Heart left ventricle (tissue), 16 donors: Measurements from ENCODE around the gene CLEC2L. TPM values are rescaled to one million over a fixed set of nuclear protein-coding genes. Genes with fewer than 3 reads are reported as not detected.

Experiments
- ATAC-seq, 4 donors: fragments of 200-7000 bp; cut with Tn5 transposase; one replicate each; pipeline ENCODE4 v1.9.1; 2020 to 2022; ENCODE audit warnings: moderate library complexity in 4 of 4, mild to moderate bottlenecking in 3 of 4, moderate number of reproducible peaks in 1 of 4
- DNase-seq, 5 donors: peaks; one replicate each; pipeline ENCODE4 v3.0.0-alpha.2; 2020
- H3K27ac ChIP-seq, 12 donors: fragments of 200-600 bp; sonication (generic) in 4 of 12; one replicate each; pipeline versions ENCODE4 v1.5.0 to v1.8.0; 2016 to 2022; ENCODE audit warnings: mild to moderate bottlenecking in 2 of 12
- H3K27me3 ChIP-seq, 9 donors: fragments of 200-600 bp; sonication (generic) in 2 of 9; one replicate each; pipeline versions ENCODE4 v1.5.1 to v1.8.0; 2016 to 2022; ENCODE audit warnings: mild to moderate bottlenecking in 3 of 9
- H3K36me3 ChIP-seq, 9 donors: fragments of 200-600 bp; sonication (generic) in 2 of 9; one replicate each; pipeline versions ENCODE4 v1.5.0 to v1.8.0; 2018 to 2022; ENCODE audit warnings: mild to moderate bottlenecking in 2 of 9
- H3K4me1 ChIP-seq, 12 donors: fragments of 200-600 bp; sonication (generic) in 4 of 12; one replicate each; pipeline versions ENCODE4 v1.5.0 to v1.8.0; 2016 to 2022; ENCODE audit warnings: mild to moderate bottlenecking in 3 of 12
- H3K4me3 ChIP-seq, 12 donors: fragments of 200-600 bp; sonication (generic) in 4 of 12; one replicate each; pipeline versions ENCODE4 v1.5.0 to v1.8.0; 2017 to 2022; ENCODE audit warnings: mild to moderate bottlenecking in 9 of 12, moderate library complexity in 4 of 12
- H3K9me3 ChIP-seq, 12 donors: fragments of 200-600 bp; sonication (generic) in 4 of 12; one replicate each; pipeline versions ENCODE4 v1.5.0 to v1.8.0; 2016 to 2022; ENCODE audit warnings: mild to moderate bottlenecking in 1 of 12
- CTCF ChIP-seq, 12 donors: fragments of 200-600 bp; sonication (generic) in 4 of 12; IDR thresholded peaks; one replicate each; pipeline versions ENCODE4 v1.5.0 to v1.8.0; 2018 to 2022; ENCODE audit warnings: antibody characterized with exemption in 12 of 12, mild to moderate bottlenecking in 5 of 12
- POLR2A ChIP-seq, 2 donors: fragments of 450-650 bp; IDR thresholded peaks; one replicate each; pipeline ENCODE4 v1.6.1; 2017; ENCODE audit warnings: antibody characterized with exemption in 2 of 2, mild to moderate bottlenecking in 2 of 2, moderate library complexity in 2 of 2
- WGBS, 4 donors: extraction: QIAGEN DNeasy Blood & Tissue Kit in 2 of 4; methylation state at CpG; one replicate each; pipeline versions ENCODE4 v1.1.5 to v1.1.7; 2013 to 2018; 5-methylcytosine and 5-hydroxymethylcytosine counted together
- intact Hi-C, 10 donors: fragments of 100-400 bp; cut with DNase I; formaldehyde crosslinking; loops; one replicate each; pipeline versions ENCODE4 v1.11.1 to v1.14.2; 2022
- polyA plus RNA-seq, 2 donors: library from polyadenylated mRNA; stranded (reverse); fragments of 200-250 nt; gene quantifications; one replicate each; pipeline ENCODE4 v1.2.3, GENCODE V29; 2013
- total RNA-seq, 9 donors: library from RNA; depleted of rRNA in 2 of 9; stranded (reverse); fragments of >200 nt in 2 of 9; fragmentation: NEBNext Ultra II Directional in 3 of 9; extraction: Animal tissue kit (Norgen Biotek cat#: 25700) in 3 of 9; gene quantifications; one replicate each; pipeline versions ENCODE4 v1.1.0 to v1.2.4, GENCODE V29; 2016 to 2023
- donor health status: ischemic (EF 13 %, LVEDD 7.1; RV severe dilation, severe dysfunction).
- donor health status: healthy with polysubstance abuse.
- donor health status: DM: no; HTN: yes; CAD: no.
- donor health status: DM: no; HTN: no; CAD: no.
- donor health status: ischemic (EF 25% LVEDD 6.9; RV normal size, moderate dysfunction).
- donor health status: ischemic (EF 25% LVEDD 5.7; RV mildly dilated, moderate dysfunction).
- donor health status: healthy.
- donor health status: DM: yes; HTN: yes; CAD: no.
- donor health status: ischemic (EF 35%, LVEDD 5.7; RV mildly dilated, moderate dysfunction).
- donor health status: nonischemic (EF 11% LVEDD 7.7; RV severe dilation, severe dysfunction).
- donor health status: DM: yes; HTN: yes; CAD: no.
- donor health status: PGD.
- donor health status: ischemic (EF 29% LVEDD 5.4; RV normal size, mild dysfunction).
- donor health status: nonischemic (EF 23%, LVEDD 6.1; RV moderate dilation, normal function).

Gene CLEC2L
- total and polyA plus RNA-seq, 11 donors: 0.18 to 0.36 TPM; not detected in 9

DNA sequence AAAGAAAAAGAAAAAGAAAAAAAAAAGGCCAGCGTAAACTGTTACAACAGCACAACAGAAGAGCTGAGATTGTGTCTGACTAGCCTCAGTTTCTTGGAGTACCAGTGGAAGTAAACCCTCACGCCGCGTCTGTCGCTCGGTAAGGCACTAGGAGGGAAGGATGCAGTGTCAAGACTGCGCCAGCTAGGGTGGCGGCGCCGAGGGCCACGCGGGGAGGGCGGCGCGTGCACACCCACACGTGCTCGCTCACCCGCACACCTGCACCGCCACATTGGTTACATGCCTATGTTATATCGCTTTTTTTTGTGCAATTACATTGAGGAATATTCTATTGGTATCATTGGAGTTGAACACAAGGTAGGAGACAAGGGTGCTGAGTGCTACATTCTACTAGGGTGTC is 48.2 kb downstream of the CLEC2L start:
- no peak for ATAC-seq
- Histone ChIP-seq H3K27ac (no peak overlapping the region), H3K4me3 (no peak overlapping the region), H3K9me3 (no peaks in the 10 kb centered on the region), H3K27me3 (no peaks in the 10 kb centered on the region), H3K4me1 (peaks cover 0 to 15% (median 3%) of the 10 kb centered on the region in 12 donors), H3K36me3 (peaks cover 0 to 74% (median 56%) of the 10 kb centered on the region in 9 donors)
- TF ChIP-seq POLR2A (IDR thresholded peaks at IDR 0.05) (no peak), CTCF (IDR thresholded peaks at IDR 0.05) (no peak)
- DNase-seq: no peak
- intact Hi-C loops: no loop called here
- 93 to 98% (median 97%) methylated on average over 20 of the region's 20 CpGs for WGBS, 4 donors

DNA sequence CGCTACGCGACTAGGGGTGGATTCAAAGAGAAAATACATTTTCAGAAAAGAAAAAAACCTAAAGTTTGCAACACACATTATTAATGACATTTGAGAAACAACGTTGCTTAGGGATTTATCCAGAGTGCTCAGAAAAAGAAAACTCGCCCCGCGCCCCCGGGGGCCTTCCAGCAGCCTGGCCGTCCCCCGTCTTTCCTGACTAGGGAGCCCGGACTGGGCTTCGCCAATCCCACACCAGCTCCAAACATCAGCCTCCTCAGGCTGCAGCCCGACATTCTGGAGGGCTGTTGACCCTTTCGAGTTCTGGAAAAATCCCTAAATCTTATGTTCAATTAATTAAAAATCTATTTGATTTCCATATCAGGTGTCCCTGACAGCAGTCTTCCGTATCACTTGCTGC is 48.6 kb downstream of the CLEC2L start:
- Histone ChIP-seq H3K9me3 (no peaks in the 10 kb centered on the region), H3K4me3 (no peak overlapping the region), H3K36me3 (peaks cover 0 to 73% (median 57%) of the 10 kb centered on the region in 9 donors), H3K4me1 (peaks cover 0 to 15% (median 3%) of the 10 kb centered on the region in 12 donors), H3K27me3 (no peaks in the 10 kb centered on the region), H3K27ac (no peak overlapping the region)
- ATAC-seq: no peak
- 94 to 97% (median 96%) methylated on average over 15 of the region's 15 CpGs for WGBS, 4 donors
- TF ChIP-seq CTCF (IDR thresholded peaks at IDR 0.05): no peak
- TF ChIP-seq POLR2A (IDR thresholded peaks at IDR 0.05): no peak
- no peak for DNase-seq
- intact Hi-C loops: no loop called here

- H3K27ac ChIP-seq: no peak overlapping the region
- TF ChIP-seq POLR2A (IDR thresholded peaks at IDR 0.05) (no peak), CTCF (IDR thresholded peaks at IDR 0.05) (no peak)
- peaks cover 0 to 15% (median 3%) of the 10 kb centered on the region in 12 donors for H3K4me1 ChIP-seq
- H3K36me3 ChIP-seq: peaks cover 0 to 77% (median 64%) of the 10 kb centered on the region in 9 donors
- H3K9me3 ChIP-seq: no peaks in the 10 kb centered on the region
- no peak overlapping the region for H3K4me3 ChIP-seq
- DNase-seq: no peak
- intact Hi-C loops: no loop called here
- H3K27me3 ChIP-seq: no peaks in the 10 kb centered on the region
- ATAC-seq: no peak
- 89 to 93% (median 91%) methylated on average over 28 to 38 of the region's 38 CpGs for WGBS, 4 donors
Measured at GRCh38 chr7:139572704-139573385, 49.4 kb downstream of the CLEC2L start.

DNA sequence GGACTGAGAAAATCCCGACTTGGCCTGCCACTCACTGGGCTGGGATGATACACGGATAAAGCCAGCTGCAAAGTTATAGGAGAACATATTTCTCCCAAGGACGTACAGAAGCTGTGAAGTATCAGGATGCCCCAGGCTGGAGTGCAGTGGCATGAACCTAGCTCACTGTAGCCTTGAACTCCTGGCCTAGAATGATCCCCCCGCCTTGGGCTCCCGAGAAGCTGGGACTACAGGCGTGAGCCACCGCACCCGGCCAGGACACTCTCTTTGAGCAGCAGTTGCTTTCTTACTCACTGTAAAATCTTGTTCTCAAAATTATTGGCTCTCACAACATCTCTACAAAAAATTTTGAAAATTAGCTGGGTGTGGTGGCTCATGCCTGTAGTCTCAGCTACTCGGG is 50.4 kb downstream of the CLEC2L start:
- no peak overlapping the region for H3K4me3 ChIP-seq
- no peaks in the 10 kb centered on the region for H3K27me3 ChIP-seq
- peaks cover 0 to 15% (median 3%) of the 10 kb centered on the region in 12 donors for H3K4me1 ChIP-seq
- H3K27ac ChIP-seq: peak overlapping the region in 11 of 12 donors; percentile 43 to 85 (median 73)
- DNase-seq: no peak
- intact Hi-C loops: no loop called here
- TF ChIP-seq POLR2A (IDR thresholded peaks at IDR 0.05): no peak
- no peak for TF ChIP-seq CTCF (IDR thresholded peaks at IDR 0.05)
- peaks cover 0 to 79% (median 69%) of the 10 kb centered on the region in 9 donors for H3K36me3 ChIP-seq
- no peaks in the 10 kb centered on the region for H3K9me3 ChIP-seq
- 94 to 97% (median 95%) methylated on average over 9 of the region's 9 CpGs for WGBS, 4 donors
- no peak for ATAC-seq
